Stomach (tissue), 9 donors: ENCODE measurements around the gene OTOS. TPM values are rescaled to one million over a fixed set of nuclear protein-coding genes. Genes with fewer than 3 reads are reported as not detected.

ENCODE experiments used
- DNase-seq, 2 donors: peaks; one replicate each; pipeline versions ENCODE4 v3.0.0 to v3.0.0-alpha.2; 2013 to 2019
- H3K27ac ChIP-seq, 5 donors: fragments of 200-600 bp in 4 of 5; sonication (generic) in 4 of 5; one replicate each; pipeline ENCODE4 v1.5.1; 2013 to 2019; ENCODE audit warnings: mild to moderate bottlenecking in 1 of 5, moderate library complexity in 1 of 5
- H3K27me3 ChIP-seq, 3 donors: fragments of 200-600 bp; sonication (generic); one replicate each; pipeline ENCODE4 v1.5.1; 2017 to 2019; ENCODE audit warnings: mixed run types in 1 of 3
- H3K36me3 ChIP-seq, 4 donors: fragments of 200-600 bp; sonication (generic); 1 replicate in 3 of 4; 2 replicates in 1 of 4; pipeline ENCODE4 v1.5.1; 2016 to 2019
- H3K4me1 ChIP-seq, 4 donors: fragments of 200-600 bp; sonication (generic); one replicate each; pipeline ENCODE4 v1.5.1; 2016 to 2019
- H3K4me3 ChIP-seq, 4 donors: fragments of 200-600 bp; sonication (generic) in 3 of 4; one replicate each; pipeline ENCODE4 v1.5.1; 2016 to 2019; ENCODE audit warnings: mild to moderate bottlenecking in 1 of 4
- H3K9me3 ChIP-seq, 4 donors: fragments of 200-600 bp; sonication (generic); one replicate each; pipeline ENCODE4 v1.5.1; 2016 to 2019
- EP300 ChIP-seq: sonication (generic); formaldehyde crosslinking; IDR thresholded peaks from one replicate; pipeline ENCODE4 v1.6.1; 2017; ENCODE audit warnings: antibody characterized with exemption
- POLR2A ChIP-seq, 4 donors: fragments of 450-650 bp; IDR thresholded peaks; one replicate each; pipeline ENCODE4 v1.6.1; 2016; ENCODE audit warnings: antibody characterized with exemption in 4 of 4, control low read depth in 2 of 4, mild to moderate bottlenecking in 1 of 4, moderate library complexity in 1 of 4
- POLR2AphosphoS5 ChIP-seq, 3 donors: sonication (generic); formaldehyde crosslinking; IDR thresholded peaks; one replicate each; pipeline ENCODE4 v1.6.1; 2016; ENCODE audit warnings: antibody characterized with exemption in 3 of 3
- WGBS, 5 donors: extraction: QIAGEN DNeasy Blood & Tissue Kit in 3 of 5; methylation state at CpG; one replicate each; pipeline versions ENCODE4 v1.1.5 to v1.1.7; 2013 to 2018; 5-methylcytosine and 5-hydroxymethylcytosine counted together
- intact Hi-C: fragments of 100-400 bp; cut with DNase I; formaldehyde crosslinking; loops from one replicate; pipeline ENCODE4 v1.15.1; 2023; ENCODE audit warnings: low total_unique reads
- polyA plus RNA-seq, 3 donors: library from polyadenylated mRNA; stranded (reverse); fragments of 200-250 nt; gene quantifications; one replicate each; pipeline ENCODE4 v1.2.3, GENCODE V29; 2013
- total RNA-seq, 5 donors: library from RNA; depleted of rRNA; stranded (reverse); fragments of >200 nt; gene quantifications; one replicate each; pipeline versions ENCODE4 v1.1.0 to v1.2.3, GENCODE V29; 2014 to 2016
- TF ChIP-seq, protein P1 (sequence below), 7 experiments: fragments of 450-650 bp in 4 of 7; fragments of 200-600 bp in 3 of 7; sonication (generic) in 3 of 7; IDR thresholded peaks; one replicate each; pipeline ENCODE4 v1.5.1; 2016 to 2019; ENCODE audit warnings: antibody characterized with exemption in 7 of 7, control low read depth in 2 of 7, mild to moderate bottlenecking in 1 of 7
- donor health status: healthy with polysubstance abuse.
- donor health status: Bipolar disorder and iron deficiency.
- donor health status: healthy.

The OTOS gene
- total and polyA plus RNA-seq, 8 donors = not detected

DNA sequence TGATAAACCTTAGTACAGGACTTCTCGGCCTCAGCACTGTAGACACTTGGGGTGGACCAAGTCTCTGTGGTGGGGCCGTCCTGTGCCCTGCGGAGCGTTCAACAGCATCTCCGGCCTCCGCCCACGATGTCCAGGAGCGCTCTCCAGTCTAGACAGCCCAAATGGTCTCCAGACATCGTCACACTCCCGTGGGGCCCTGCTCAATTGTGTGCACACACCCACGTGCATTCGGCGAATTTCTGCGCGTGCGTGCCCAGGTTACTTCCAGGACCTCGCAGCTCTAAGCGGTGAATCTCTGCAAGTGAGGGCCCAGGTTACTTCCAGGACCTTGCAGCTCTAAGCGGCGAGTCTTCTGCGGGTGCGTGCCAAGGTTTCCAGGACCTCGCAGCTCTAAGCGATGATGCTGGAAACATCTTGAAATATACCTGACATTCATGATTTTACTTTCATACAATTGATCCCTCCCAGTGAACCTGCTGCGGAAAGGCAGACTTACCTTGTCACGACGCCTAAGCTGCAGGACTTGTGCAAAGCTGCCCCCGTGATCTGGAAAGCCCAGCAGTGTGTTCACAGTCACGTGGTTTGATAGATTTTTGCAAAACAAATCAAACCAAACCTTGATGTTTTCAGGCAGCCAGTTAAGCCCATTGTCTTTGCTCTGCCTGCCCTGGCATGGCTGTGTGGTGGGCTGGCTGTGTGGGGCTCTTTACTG is 16.1 kb upstream of the OTOS start:
- no peaks in the 10 kb centered on the region for H3K9me3 ChIP-seq
- WGBS, 5 donors = 77 to 81% (median 79%) methylated on average over 26 to 29 of the region's 29 CpGs
- no peak overlapping the region for H3K27ac ChIP-seq
- intact Hi-C loops = no loop called here
- H3K27me3 ChIP-seq = peaks cover 0 to 36% (median 3%) of the 10 kb centered on the region in 3 donors
- no peaks in the 10 kb centered on the region for H3K36me3 ChIP-seq
- no peaks in the 10 kb centered on the region for H3K4me1 ChIP-seq
- DNase-seq = no peak
- no peak overlapping the region for H3K4me3 ChIP-seq
- TF ChIP-seq, protein P1, sequence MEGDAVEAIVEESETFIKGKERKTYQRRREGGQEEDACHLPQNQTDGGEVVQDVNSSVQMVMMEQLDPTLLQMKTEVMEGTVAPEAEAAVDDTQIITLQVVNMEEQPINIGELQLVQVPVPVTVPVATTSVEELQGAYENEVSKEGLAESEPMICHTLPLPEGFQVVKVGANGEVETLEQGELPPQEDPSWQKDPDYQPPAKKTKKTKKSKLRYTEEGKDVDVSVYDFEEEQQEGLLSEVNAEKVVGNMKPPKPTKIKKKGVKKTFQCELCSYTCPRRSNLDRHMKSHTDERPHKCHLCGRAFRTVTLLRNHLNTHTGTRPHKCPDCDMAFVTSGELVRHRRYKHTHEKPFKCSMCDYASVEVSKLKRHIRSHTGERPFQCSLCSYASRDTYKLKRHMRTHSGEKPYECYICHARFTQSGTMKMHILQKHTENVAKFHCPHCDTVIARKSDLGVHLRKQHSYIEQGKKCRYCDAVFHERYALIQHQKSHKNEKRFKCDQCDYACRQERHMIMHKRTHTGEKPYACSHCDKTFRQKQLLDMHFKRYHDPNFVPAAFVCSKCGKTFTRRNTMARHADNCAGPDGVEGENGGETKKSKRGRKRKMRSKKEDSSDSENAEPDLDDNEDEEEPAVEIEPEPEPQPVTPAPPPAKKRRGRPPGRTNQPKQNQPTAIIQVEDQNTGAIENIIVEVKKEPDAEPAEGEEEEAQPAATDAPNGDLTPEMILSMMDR (IDR thresholded peaks at IDR 0.05) = no peak
- TF ChIP-seq POLR2AphosphoS5 (IDR thresholded peaks at IDR 0.05) (no peak), POLR2A (IDR thresholded peaks at IDR 0.05) (no peak)

DNA sequence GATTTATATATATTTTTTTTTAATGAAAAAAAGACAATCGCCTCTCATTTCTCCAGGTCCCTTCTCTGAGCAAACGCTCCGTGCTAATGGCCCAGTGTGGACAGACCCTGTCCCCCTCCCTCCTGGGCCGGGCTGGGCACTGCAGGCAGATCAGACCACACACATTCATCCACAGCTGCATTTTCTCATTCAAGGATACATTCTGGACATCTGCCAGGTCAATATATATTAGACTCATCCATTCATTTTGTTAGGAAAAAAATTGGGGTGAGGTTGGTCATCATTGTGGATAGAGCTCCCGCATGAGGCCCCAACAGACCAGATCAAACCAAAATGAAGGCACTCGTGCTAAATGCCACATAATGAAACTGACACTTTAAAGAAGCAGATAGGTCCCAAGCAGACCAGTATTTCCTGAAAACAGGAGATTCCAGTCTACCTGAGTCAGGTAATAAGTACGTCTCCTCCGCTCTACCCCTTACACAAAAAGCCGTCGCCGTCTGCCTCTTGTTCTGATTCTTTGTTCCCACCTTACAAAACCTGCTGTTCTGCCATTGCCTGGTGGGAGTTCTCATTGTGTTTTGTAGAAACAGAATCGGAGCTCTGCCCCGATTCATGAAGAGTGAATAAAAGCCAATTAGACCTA is 15.4 kb upstream of the OTOS start:
- Histone ChIP-seq H3K27me3 (peaks cover 0 to 36% (median 9%) of the 10 kb centered on the region in 3 donors), H3K27ac (no peak overlapping the region), H3K9me3 (no peaks in the 10 kb centered on the region), H3K4me3 (no peak overlapping the region), H3K4me1 (no peaks in the 10 kb centered on the region), H3K36me3 (no peaks in the 10 kb centered on the region)
- WGBS, 5 donors = 67 to 80% (median 73%) methylated on average over 13 of the region's 13 CpGs
- no peak for DNase-seq
- TF ChIP-seq POLR2A (IDR thresholded peaks at IDR 0.05) (no peak), EP300 (no peak), POLR2AphosphoS5 (IDR thresholded peaks at IDR 0.05) (no peak)
- TF ChIP-seq, protein P1 (IDR thresholded peaks at IDR 0.05) = no peak
- intact Hi-C loops = no loop called here

DNA sequence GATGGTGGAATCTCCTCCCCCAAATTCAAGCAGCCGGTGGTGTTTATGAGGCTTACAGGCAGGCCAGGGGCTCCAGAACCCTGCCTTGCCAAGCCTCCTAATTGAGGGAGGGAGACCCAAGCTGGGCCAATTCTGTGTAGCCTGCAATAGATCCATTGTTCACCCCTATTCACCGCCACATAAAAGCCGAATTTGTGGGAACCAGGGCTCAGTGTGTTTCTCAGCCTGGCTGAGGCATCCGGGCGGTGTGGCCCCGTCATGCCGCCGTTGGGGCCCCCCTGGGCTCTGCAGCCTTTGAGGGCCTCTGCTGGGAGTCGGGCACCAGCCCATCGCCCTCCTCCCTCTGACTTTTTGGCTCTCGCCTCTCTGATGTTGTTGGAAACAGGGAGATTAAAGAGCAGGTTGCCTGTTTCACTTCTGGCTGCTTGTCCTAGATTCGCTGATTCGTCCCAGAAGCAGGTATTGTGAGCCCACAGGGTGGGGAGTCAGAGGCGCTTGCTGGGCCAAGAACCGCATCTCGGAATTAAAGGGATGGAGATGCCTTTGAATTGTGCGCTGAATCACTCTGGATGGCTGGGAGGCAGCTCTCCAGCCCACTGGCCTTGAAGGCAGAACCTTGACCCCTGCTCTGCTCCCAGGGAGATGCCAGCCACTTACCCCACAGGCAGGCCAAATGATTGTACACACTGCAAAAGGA is 14.7 kb upstream of the OTOS start:
- Histone ChIP-seq H3K9me3 (no peaks in the 10 kb centered on the region), H3K4me1 (no peaks in the 10 kb centered on the region), H3K27me3 (peaks cover 0 to 37% (median 12%) of the 10 kb centered on the region in 3 donors), H3K36me3 (no peaks in the 10 kb centered on the region), H3K4me3 (no peak overlapping the region), H3K27ac (no peak overlapping the region)
- no peak for TF ChIP-seq EP300
- TF ChIP-seq, protein P1 (IDR thresholded peaks at IDR 0.05) = no peak
- no peak for TF ChIP-seq POLR2A (IDR thresholded peaks at IDR 0.05)
- TF ChIP-seq POLR2AphosphoS5 (IDR thresholded peaks at IDR 0.05) = no peak
- WGBS, 5 donors = 66 to 79% (median 74%) methylated on average over 12 to 17 of the region's 17 CpGs
- intact Hi-C loops = no loop called here
- DNase-seq = peak in 1 of 2 donors; percentile 42

- intact Hi-C loops = no loop called here
- WGBS, 5 donors = 84 to 93% (median 86%) methylated on average over 8 of the region's 8 CpGs
These were observed 14.1 kb upstream of the OTOS start for GRCh38 chr2:240154606-240155005.

More at GRCh38 chr2:240154606-240155005, 14.1 kb upstream of the OTOS start:
- Histone ChIP-seq H3K36me3 (no peaks in the 10 kb centered on the region), H3K4me3 (no peak overlapping the region), H3K9me3 (no peaks in the 10 kb centered on the region), H3K27ac (no peak overlapping the region), H3K4me1 (no peaks in the 10 kb centered on the region), H3K27me3 (peaks cover 0 to 43% (median 16%) of the 10 kb centered on the region in 3 donors)
- TF ChIP-seq, protein P1 (IDR thresholded peaks at IDR 0.05) = no peak
- TF ChIP-seq POLR2A (IDR thresholded peaks at IDR 0.05) (no peak), POLR2AphosphoS5 (IDR thresholded peaks at IDR 0.05) (no peak), EP300 (no peak)
- no peak for DNase-seq
